HG03565 (cell line): ENCODE measurements around the gene TTLL10.
A peak's percentile ranks its signal among the peaks of the same experiment; 100 is the strongest.

Experiments used
- ATAC-seq: cut with Tn5 transposase; IDR thresholded peaks from one replicate; pipeline ENCODE4 v1.9.1; 2021; ENCODE audit warnings: mild to moderate bottlenecking, moderate library complexity; ENCODE audit not compliant: unreplicated experiment

TTLL10 gene

GRCh38 chr1:1217621-1218523 lies 44.2 kb downstream of the TTLL10 start:
- ATAC-seq = no peak

- no peak for ATAC-seq
Observed at GRCh38 chr1:1218524-1219200, 45.0 kb downstream of the TTLL10 start.

GRCh38 chr1:1219341-1219740 lies 45.7 kb downstream of the TTLL10 start:
- ATAC-seq = no peak

- ATAC-seq = no peak
Observed at GRCh38 chr1:1220197-1220596, 46.5 kb downstream of the TTLL10 start.

GRCh38 chr1:1221887-1222574 lies 48.4 kb downstream of the TTLL10 start:
- ATAC-seq = no peak

- no peak for ATAC-seq
Observed at GRCh38 chr1:1222575-1223225, 49.0 kb downstream of the TTLL10 start.

- no peak for ATAC-seq
Observed at GRCh38 chr1:1223321-1223720, 49.6 kb downstream of the TTLL10 start.

GRCh38 chr1:1223891-1224290 lies 50.2 kb downstream of the TTLL10 start:
- no peak for ATAC-seq

- no peak for ATAC-seq
Observed at GRCh38 chr1:1225238-1225845, 51.7 kb downstream of the TTLL10 start.

- no peak for ATAC-seq
Observed at GRCh38 chr1:1225913-1226312, 52.2 kb downstream of the TTLL10 start.

GRCh38 chr1:1226566-1227362 lies 53.1 kb downstream of the TTLL10 start:
- ATAC-seq = no peak

- ATAC-seq = no peak
Observed at GRCh38 chr1:1227386-1227785, 53.7 kb downstream of the TTLL10 start.

- no peak for ATAC-seq
Observed at GRCh38 chr1:1228187-1228586, 54.5 kb downstream of the TTLL10 start.

GRCh38 chr1:1228596-1229321 lies 55.1 kb downstream of the TTLL10 start:
- ATAC-seq = no peak

- no peak for ATAC-seq
Observed at GRCh38 chr1:1229770-1230169, 56.1 kb downstream of the TTLL10 start.

- ATAC-seq = no peak
Observed at GRCh38 chr1:1230656-1231399, 57.1 kb downstream of the TTLL10 start.

GRCh38 chr1:1231400-1232207 lies 57.9 kb downstream of the TTLL10 start, which contains the start of gene SDF4:
Gene SDF4 (minus strand): TSS chr1:1232001. CDS start chr1:1228772, 3,229 bp downstream.
- peak; percentile 87 for ATAC-seq
